Fibroblast of skin of scalp (primary cell): ENCODE data around the gene CLTCL1. TPM values are rescaled to one million over a fixed set of nuclear protein-coding genes. Genes with fewer than 3 reads are reported as not detected.
"Not testable (repeated sequence)": the region's sequence is repeated elsewhere in the genome, so short reads cannot be mapped to it uniquely, and the experiment has no call there.

Experiments
- DNase-seq: peaks from one replicate; pipeline ENCODE4 v3.0.0-alpha.2; 2013
- polyA plus RNA-seq, 2 experiments: library from polyadenylated mRNA; unstranded; fragments of 120-200 nt; gene quantifications; one replicate each; pipeline ENCODE4 v1.2.1, GENCODE V29; 2013; ENCODE audit not compliant: insufficient read length in 2 of 2

The CLTCL1 gene
- 14.7 TPM for polyA plus RNA-seq (2013, experiment 1 of 2; ENCODE audit: insufficient read length)
- 15.9 TPM for polyA plus RNA-seq (2013, experiment 2 of 2; ENCODE audit: insufficient read length)

DNA sequence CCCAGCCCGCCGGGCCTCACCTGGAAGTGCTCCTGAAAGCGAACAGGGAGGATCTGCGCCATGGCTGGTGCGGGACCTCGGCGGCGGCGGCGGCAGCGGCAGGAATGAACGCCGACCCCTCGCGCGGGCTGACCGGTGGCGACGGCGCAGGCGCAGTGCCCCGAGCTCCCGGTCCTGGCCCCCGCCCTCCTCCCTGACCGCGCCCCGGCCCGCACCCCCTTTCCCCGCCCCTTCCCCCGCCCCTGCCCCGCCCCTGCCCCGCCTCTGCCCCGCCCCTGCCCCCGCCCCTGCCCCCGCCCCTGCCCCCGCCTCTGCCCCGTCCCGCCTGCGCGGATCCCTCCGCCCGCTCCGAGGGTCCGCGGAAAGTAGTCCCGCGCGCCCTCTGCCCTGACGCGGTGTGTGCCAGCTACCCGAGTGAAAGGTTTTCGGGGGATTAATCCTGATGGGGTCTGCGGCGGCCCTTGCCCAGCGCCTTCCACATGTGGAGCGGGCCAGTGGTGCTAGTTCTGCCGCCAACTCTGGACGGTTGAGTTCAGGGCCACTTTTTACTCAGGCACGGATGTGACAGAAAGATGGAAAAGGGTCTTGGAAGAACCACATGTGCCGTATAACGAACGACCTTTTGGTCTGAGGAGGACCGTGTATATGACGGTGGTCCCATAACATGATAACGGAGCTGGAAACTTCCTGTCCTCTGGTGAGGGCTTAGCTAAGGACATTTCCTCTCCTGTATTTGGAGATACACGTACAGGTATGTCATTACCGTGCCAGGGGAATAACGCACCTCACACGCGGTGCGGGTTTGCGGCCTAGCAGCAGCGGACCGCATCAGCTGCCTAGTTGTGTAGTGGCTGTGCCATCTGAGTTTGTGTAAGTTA is at the start of gene CLTCL1:
CLTCL1 (minus strand) TSS at position 140 of the 878 bp plus-strand sequence; CDS start at position 62, 78 bp downstream.
- DNase-seq, result peak; percentile 84

- DNase-seq, result no peak
Measured at GRCh38 chr22:19337137-19337536, 45.6 kb upstream of the CLTCL1 start.

GRCh38 chr22:19336133-19337075 is 44.9 kb upstream of the CLTCL1 start:
- no peak for DNase-seq

GRCh38 chr22:19331975-19332374 is 40.5 kb upstream of the CLTCL1 start:
- DNase-seq, result no peak

DNA sequence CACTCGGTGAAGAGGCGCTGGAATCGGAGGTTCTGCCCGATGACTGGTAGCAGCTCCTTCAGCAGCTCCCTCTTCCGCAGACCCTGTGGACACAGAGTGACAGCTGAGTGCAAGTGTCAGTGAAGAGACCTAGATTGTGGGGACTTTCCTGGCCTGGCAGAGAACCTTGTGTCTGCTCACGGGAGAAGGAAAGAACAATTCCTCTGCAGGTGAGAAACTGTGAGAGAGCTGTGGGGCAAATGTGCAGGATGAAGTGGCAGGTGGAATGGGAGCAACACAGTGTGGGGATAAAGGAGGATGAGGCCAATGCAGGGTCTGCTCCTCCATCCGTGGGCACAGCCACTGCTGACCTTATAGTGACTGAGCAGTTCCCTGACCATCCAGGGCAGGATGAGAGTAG is 40.0 kb upstream of the CLTCL1 start:
- no peak for DNase-seq

DNA sequence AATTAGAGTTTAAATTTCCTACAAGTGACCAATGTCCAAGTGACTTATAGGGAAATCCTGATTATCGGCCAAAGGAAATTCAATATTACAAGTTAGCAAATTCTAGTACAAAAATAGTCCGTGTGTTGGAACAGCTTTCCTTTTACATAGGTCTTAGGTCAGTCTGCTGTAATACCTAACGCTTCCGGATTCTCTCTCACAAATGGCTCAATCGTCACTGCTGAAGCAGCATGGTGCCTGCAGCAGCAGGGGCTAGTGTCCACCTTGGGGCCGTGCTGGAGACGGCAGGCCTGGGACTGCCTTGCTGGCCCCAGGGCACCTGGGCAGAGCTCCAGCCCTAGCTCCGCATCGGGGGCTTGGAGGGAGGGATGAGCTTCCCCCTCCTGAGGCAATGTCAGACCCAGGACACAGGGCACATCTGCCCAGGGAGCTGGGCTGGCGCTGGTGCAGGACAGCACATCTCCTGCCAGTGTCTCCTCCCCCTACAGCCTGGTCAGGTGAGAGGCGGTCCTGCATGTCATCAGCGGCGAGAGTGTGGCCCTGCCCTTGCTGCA is 39.4 kb upstream of the CLTCL1 start:
- DNase-seq, result no peak

- DNase-seq, result not testable (repeated sequence)
Measured at GRCh38 chr22:19330205-19330604, 38.7 kb upstream of the CLTCL1 start.

DNA sequence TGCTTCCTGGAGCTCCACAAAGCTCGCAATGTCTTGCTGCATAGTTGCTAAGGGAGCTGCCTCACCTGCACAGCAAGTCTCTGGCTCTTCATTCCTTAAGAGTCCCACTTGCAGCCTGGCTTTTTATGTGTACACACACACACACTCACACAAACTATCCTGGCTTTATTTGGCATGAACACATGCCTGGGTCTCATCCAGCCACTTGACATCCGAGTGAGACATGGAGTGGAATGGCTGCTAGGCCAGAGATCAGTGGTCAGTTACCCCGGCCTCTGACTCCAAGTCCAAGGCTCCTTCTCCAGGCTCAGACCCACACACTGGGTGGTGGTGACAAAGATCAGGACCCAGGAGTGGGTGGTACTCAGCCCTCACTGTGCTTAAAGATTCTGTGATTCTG is 37.9 kb upstream of the CLTCL1 start:
- DNase-seq, result no peak

- no peak for DNase-seq
Measured at GRCh38 chr22:19325296-19325948, 33.9 kb upstream of the CLTCL1 start.

- DNase-seq, result not testable (repeated sequence)
Measured at GRCh38 chr22:19323420-19323819, 31.9 kb upstream of the CLTCL1 start.

DNA sequence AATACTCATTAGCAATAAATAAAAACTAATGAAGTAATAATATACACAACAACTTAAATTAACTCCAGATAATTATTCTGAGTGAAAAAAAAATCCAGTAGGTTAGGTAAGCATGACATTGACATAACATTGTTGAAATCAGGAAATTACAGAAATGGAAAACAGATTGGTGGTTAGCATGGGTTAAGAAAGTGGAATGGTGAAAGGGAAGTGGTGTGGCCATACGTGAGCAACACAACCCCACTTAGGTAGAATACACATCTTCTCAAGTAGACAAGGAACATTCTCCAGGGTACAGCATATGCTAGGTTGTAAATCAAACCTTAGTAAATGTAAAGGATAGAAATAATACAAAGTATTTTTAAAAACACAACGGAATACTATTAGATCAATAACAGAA is 30.2 kb upstream of the CLTCL1 start:
- DNase-seq, result no peak

DNA sequence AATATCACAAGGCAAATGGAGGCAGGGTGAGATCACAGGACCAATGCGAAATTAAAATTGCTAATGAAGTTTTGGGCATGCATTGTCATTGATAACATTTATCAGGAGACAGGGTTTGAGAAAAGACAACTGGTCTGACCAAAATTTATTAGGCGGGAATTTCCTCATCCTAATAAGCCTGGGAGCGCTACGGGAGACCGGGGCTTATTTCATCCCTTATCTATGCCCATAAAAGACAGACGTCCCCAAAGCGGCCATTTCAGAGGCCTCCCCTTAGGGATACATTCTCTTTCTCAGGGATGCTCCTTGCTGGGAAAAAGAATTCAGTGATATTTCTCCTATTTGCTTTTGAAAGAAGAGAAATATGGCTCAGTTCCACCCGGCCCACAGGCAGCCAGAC is 28.6 kb upstream of the CLTCL1 start:
- not testable (repeated sequence) for DNase-seq

- no peak for DNase-seq
Measured at GRCh38 chr22:19319281-19319680, 27.8 kb upstream of the CLTCL1 start.

GRCh38 chr22:19317865-19318264 is 26.3 kb upstream of the CLTCL1 start:
- no peak for DNase-seq

DNA sequence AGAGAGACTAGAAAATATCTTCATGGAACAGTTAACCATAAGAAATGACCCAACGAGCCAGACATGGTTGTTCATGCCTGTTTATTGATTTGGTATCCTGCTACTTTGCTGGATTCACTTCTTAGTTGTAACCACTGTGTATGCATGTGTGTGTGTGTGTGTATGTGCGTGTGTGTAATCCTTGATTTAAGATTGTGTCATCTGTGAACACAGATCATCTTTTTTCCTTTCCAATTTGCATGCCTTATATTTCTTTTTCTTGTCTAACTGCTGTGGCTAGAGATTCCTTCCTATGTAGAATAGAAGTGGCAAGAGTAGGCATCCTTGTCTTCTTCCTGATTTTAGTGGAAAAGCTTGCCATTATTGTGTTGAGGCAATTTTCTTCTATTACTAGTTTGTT is 16.4 kb upstream of the CLTCL1 start:
- no peak for DNase-seq

DNA sequence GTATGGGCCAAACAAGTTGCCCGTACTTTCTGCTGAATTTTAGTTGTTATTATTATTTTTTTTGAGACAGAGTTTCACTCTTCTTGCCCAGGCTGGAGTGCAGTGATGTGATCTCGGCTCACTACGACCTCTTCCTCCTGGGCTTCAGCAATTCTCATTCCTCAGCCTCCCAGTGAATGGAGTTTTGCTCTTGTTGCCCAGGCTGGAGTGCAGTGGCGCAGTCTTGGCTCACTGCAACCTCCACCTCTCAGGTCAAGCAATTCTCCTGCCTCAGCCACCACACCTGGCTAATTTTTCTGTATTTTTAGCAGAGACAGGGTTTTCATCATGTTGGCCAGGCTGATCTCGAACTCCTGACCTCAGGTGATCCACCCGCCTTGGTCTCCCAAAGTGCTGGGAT is 15.0 kb upstream of the CLTCL1 start:
- not testable (repeated sequence) for DNase-seq

- DNase-seq, result no peak
Measured at GRCh38 chr22:19304547-19304946, 13.0 kb upstream of the CLTCL1 start.

DNA sequence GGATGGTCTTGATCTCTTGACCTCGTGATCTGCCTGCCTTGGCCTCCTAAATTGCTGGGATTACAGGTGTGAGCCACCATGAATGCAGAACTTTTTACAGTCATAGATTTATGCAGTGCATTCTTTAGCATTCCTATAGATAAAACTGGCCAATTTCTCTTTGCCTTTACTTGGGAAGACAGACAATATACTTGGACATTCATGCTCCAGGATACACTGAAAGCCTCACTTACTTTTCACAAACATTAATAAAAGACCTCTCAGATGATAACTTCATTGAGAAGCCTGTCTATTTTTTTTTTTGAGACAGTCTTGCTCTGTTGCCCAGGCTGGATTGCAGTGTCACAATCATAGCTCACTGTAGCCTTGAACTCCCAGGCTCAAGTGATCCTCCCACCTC is 12.3 kb upstream of the CLTCL1 start:
- no peak for DNase-seq

DNA sequence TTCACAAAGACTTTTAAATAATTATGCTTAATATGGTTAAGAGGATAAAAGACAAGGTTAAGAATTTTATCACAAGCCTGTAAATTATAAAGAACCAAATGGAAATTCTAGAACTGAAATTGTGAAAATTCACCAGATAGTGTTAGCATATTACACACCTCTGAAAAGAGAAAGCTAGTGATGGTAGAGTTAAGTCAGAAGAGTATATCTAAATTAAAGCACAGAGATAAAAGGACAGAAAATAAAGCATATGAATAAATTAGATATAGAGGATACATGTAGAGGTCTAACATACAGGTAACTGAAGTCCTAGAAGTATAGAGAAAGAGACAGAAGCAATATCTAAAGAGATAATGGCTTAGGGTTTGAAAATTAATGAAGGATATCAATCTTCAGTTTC is 4.2 kb upstream of the CLTCL1 start:
- DNase-seq, result no peak

DNA sequence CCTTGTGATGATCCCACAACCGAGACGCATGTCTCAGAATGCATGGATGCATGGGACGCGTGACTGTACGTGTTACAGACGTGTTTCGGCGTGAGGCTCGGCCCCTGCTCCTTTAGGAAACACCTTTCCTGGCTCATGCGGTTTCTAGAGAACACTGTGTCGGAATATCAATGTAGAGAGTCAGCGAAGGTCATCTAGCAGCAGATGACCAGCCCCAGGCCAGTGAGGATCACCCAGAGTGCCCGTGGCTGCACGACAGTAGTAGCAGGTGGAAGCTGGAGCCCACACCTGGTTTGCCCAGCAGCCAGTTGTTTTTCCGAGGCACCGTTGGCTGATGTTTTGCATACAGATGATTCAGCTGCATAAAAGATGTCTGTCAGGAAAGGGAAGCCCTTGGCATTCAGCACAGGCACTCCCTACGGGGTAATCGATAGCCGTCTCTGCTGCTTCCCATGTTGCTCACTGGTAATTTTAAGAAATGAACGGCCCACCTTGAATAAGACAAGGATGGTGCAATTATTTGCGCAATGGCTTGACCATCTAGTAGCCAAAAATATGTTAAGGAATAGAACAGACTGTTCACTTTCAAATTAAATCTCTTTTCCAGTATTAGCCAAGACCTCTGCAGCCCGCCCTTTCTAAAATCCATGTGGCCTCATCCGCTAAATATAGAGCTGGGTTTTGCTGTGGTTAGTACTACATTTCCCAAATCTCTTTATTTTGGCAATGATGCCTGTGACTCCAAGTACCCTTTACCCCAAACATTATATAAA is 1.1 kb upstream of the CLTCL1 start:
- DNase-seq, result peak; percentile 34

GRCh38 chr22:19291218-19291579 is 320 bp downstream of the CLTCL1 start:
- DNase-seq, result peak; percentile 31
